GM12878 (cell line): Measurements from ENCODE around the gene OR2V1. TPM values are rescaled to one million over a fixed set of nuclear protein-coding genes. Genes with fewer than 3 reads are reported as not detected.

Experiments
- ATAC-seq: fragments of 200-7000 bp; cut with Tn5 transposase; 3 replicates; pipeline ENCODE4 v1.9.1; 2020; ENCODE audit warnings: mild to moderate bottlenecking, moderate library complexity
- BruUV-seq: library from RNA; stranded (reverse); fragments of 400-500 nt; replicated peaks from 2 replicates; lab custom pipeline; 2021; lab: Mats Ljungman, UMichigan
- CTCF ChIA-PET: fragments of 300-600 bp; sonication (Branson Sonifier 250); formaldehyde crosslinking; extraction: SDS; loops from one replicate; lab custom pipeline; 2021; ENCODE audit warnings: inconsistent platforms; lab: Yijun Ruan, JAX
- POLR2A ChIA-PET: fragments of 350-600 bp; formaldehyde crosslinking; extraction: SDS; loops from one replicate; lab custom pipeline; 2021; ENCODE audit warnings: inconsistent platforms; lab: Charles Lee
- RAD21 ChIA-PET: fragments of 300-600 bp; sonication (Branson Sonifier 250); formaldehyde crosslinking; loops from one replicate; lab custom pipeline; 2023; ENCODE audit warnings: antibody characterized with exemption; ENCODE audit not compliant: unreplicated experiment; lab: Charles Lee
- SMC1A ChIA-PET: fragments of 300-600 bp; sonication (Branson Sonifier 250); formaldehyde crosslinking; loops from one replicate; lab custom pipeline; 2023; ENCODE audit not compliant: unreplicated experiment, uncharacterized antibody; lab: Charles Lee
- DNase-seq: peaks from one replicate; pipeline ENCODE4 v3.0.0-alpha.2; 2011; ENCODE audit warnings: low read depth, low spot score
- FAIRE-seq: peaks from 3 replicates; lab custom pipeline; 2011; peaks lifted over from hg19 to GRCh38; lab: Jason Lieb, UNC
- H2AFZ ChIP-seq: 2 replicates; pipeline ENCODE4 v1.6.0; 2011; ENCODE audit warnings: low read depth, low read length, control low read depth; ENCODE audit not compliant: control insufficient read depth
- H3K27ac ChIP-seq: 2 replicates; pipeline ENCODE4 v1.5.1; 2011; ENCODE audit warnings: control low read depth; ENCODE audit not compliant: control insufficient read depth, insufficient read depth
- H3K27me3 ChIP-seq, 2 experiments: replicated peaks in 1 of 2; 2 replicates each; pipeline versions ENCODE4 v1.6.0 to v1.6.1; 2011; ENCODE audit warnings: low read length in 1 of 2; ENCODE audit not compliant: control insufficient read depth in 2 of 2, insufficient read depth in 2 of 2
- H3K36me3 ChIP-seq, 2 experiments: 2 replicates each; pipeline ENCODE4 v1.5.1; 2011; ENCODE audit warnings: low read length in 1 of 2; ENCODE audit not compliant: control insufficient read depth in 2 of 2, insufficient read depth in 2 of 2
- H3K4me1 ChIP-seq: 2 replicates; pipeline ENCODE4 v1.6.1; 2011; ENCODE audit warnings: mild to moderate bottlenecking, low read length, moderate library complexity, mixed read lengths; ENCODE audit not compliant: control insufficient read depth, insufficient read depth
- H3K4me2 ChIP-seq: 2 replicates; pipeline ENCODE4 v1.6.0; 2011; ENCODE audit warnings: control low read depth; ENCODE audit not compliant: control insufficient read depth, insufficient read depth
- H3K4me3 ChIP-seq: fragments of 200-600 bp; sonication (generic); 2 replicates; pipeline ENCODE4 v1.5.1; 2016
- H3K79me2 ChIP-seq: 2 replicates; pipeline ENCODE4 v1.6.0; 2011; ENCODE audit warnings: low read length; ENCODE audit not compliant: control insufficient read depth, insufficient read depth
- H3K9ac ChIP-seq: 2 replicates; pipeline ENCODE4 v1.8.0; 2011; ENCODE audit warnings: low read length, control low read depth, mixed read lengths; ENCODE audit not compliant: control insufficient read depth, insufficient read depth
- H3K9me3 ChIP-seq: replicated peaks from 3 replicates; pipeline ENCODE4 v1.5.1; 2011; ENCODE audit warnings: mild to moderate bottlenecking, low read length; ENCODE audit not compliant: control insufficient read depth, insufficient read depth
- H4K20me1 ChIP-seq: 2 replicates; pipeline ENCODE4 v1.6.0; 2011; ENCODE audit not compliant: control insufficient read depth, insufficient read depth
- CHD4 ChIP-seq: fragments of 200-600 bp; sonication (generic); IDR thresholded peaks from 2 replicates; pipeline ENCODE4 v1.6.1; 2016; ENCODE audit warnings: mild to moderate bottlenecking
- RB1 ChIP-seq: fragments of 450-650 bp; formaldehyde crosslinking; IDR thresholded peaks from 2 replicates; pipeline ENCODE4 v1.6.1; 2017; ENCODE audit warnings: mild to moderate bottlenecking, borderline replicate concordance
- TBL1XR1 ChIP-seq: IDR thresholded peaks from 2 replicates; pipeline ENCODE4 v1.6.1; 2012; ENCODE audit warnings: low read depth, low read length, improper control_type of control experiment
- WGBS: methylation state at CpG from one replicate; pipeline ENCODE4 v1.1.6; 2016; ENCODE audit warnings: low lambda C conversion rate; ENCODE audit not compliant: insufficient replicate concordance, insufficient coverage; ENCODE audit errors: missing lambda C conversion rate; 5-methylcytosine and 5-hydroxymethylcytosine counted together
- in situ Hi-C: fragments of 300-500 bp; cut with MboI; formaldehyde crosslinking; loops from 9 replicates; pipeline ENCODE4 v1.14.3; 2018; ENCODE audit warnings: mixed read lengths
- intact Hi-C: fragments of 100-400 bp; cut with micrococcal nuclease; formaldehyde crosslinking; loops from one replicate; pipeline ENCODE4 v1.14.2; 2022; ENCODE audit not compliant: unreplicated experiment
- polyA plus RNA-seq, 11 experiments: library from polyadenylated mRNA; depleted of rRNA in 4 of 11; unstranded in 6 of 11; stranded (reverse) in 5 of 11; fragments of >200 nt; fragmentation: Nextera tagmentation in 4 of 11; fragmentation: Illumina TruSeq in 1 of 11; extraction: Ambion mirVana in 4 of 11; extraction: Trizol in 1 of 11; gene quantifications; 1 replicate in 1 of 11; 2 replicates in 10 of 11; pipeline versions ENCODE4 v1.2.1 to v1.2.3, GENCODE V29; 2011 to 2016; ENCODE audit warnings: inconsistent platforms in 2 of 11, missing spikeins in 2 of 11, low read depth in 1 of 11
- total RNA-seq, 4 experiments: library from RNA; depleted of rRNA in 3 of 4; stranded (reverse); fragments of >200 nt in 3 of 4; fragmentation: Illumina TruSeq in 1 of 4; extraction: Trizol in 1 of 4; gene quantifications; 2 replicates each; pipeline versions ENCODE4 v1.2.1 to v1.2.3, GENCODE V29; 2013 to 2021
- TF ChIP-seq, protein P1 (sequence below): fragments of 450-650 bp; conservative IDR thresholded peaks from 2 replicates; pipeline ENCODE4 v1.6.1; 2017; ENCODE audit warnings: mild to moderate bottlenecking, moderate library complexity
- TF ChIP-seq, protein P2 (sequence below): IDR thresholded peaks from 2 replicates; pipeline ENCODE4 v1.6.1; 2012; ENCODE audit warnings: low read depth, low read length, improper control_type of control experiment
- TF ChIP-seq, protein P3 (sequence below): fragments of 450-650 bp; IDR thresholded peaks from 2 replicates; pipeline ENCODE4 v1.6.1; 2017; ENCODE audit warnings: borderline replicate concordance
- TF ChIP-seq, protein P4 (sequence below): fragments of 450-650 bp; IDR thresholded peaks from 2 replicates; pipeline ENCODE4 v1.6.1; 2016; ENCODE audit warnings: mild to moderate bottlenecking

The OR2V1 gene
- total and polyA plus RNA-seq, 10 of the 15 experiments (the other 5 are each of a cell fraction or from before 2014, with no cell fraction given), result 0.20 to 4.4 TPM; not detected in 8

DNA sequence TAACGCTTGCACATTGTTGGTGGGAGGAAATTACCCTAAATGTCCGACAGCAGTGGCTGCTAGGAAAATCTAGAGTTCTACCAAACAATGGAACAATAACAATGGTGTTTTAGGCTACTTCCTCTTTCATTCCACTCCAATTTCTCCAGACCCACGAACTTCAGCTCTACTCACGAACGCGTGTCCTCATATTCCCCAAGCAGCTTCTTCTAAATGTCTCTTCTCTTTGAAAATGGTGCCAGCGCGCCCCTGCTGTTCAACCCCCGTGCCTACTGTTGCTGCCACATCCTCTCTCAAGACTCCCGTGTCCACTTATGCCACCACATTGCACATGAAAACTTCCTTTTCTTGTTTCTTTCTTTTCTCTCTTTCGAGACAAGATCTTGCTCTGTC is 42.1 kb upstream of the OR2V1 start (continued):
- no peak for TF ChIP-seq TBL1XR1
- no peak for TF ChIP-seq CHD4
- TF ChIP-seq RB1, result no peak

DNA sequence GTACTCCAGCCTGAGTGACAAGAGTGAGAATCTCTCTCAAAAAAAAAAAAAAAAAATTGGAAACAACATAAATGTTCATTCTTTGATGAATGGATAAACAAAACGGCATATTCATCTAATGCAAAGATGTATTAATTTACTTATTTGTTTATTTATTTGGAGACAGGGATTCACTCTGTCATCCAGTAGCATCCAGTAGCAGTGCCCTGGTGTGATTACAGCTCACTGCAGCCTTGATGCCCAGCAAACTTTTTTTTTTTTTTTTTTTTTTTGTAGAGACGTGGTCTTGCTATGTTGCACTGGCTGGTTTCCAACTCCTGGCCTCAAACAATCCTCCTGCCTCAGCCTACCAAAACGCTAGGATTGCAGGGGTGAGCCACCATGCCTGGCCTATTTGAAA is 40.8 kb upstream of the OR2V1 start:
- Histone ChIP-seq H4K20me1 (no peaks in the 10 kb centered on the region), H3K27ac (no peak overlapping the region), H3K9me3 (no peaks in the 10 kb centered on the region), H3K79me2 (no peaks in the 10 kb centered on the region), H3K4me3 (no peak overlapping the region), H3K4me1 (peaks cover 33% of the 10 kb centered on the region), H2AFZ (no peak overlapping the region), H3K36me3 (no peaks in the 10 kb centered on the region)
- no TSS peak for BruUV-seq
- FAIRE-seq, result no peak
- SMC1A ChIA-PET, result interaction anchor here (0.6 to 2.9 kb wide), 10 partner anchors 10 to 309 kb away, joined by 3 to 10 read pairs (median 4); no protein-coding TSS in a partner anchor
- intact Hi-C loops, result loop anchor here (5.0 kb wide), 1 partner anchor 364 kb away; no protein-coding TSS in a partner anchor
- DNase-seq, result no peak
- TF ChIP-seq, protein P1, sequence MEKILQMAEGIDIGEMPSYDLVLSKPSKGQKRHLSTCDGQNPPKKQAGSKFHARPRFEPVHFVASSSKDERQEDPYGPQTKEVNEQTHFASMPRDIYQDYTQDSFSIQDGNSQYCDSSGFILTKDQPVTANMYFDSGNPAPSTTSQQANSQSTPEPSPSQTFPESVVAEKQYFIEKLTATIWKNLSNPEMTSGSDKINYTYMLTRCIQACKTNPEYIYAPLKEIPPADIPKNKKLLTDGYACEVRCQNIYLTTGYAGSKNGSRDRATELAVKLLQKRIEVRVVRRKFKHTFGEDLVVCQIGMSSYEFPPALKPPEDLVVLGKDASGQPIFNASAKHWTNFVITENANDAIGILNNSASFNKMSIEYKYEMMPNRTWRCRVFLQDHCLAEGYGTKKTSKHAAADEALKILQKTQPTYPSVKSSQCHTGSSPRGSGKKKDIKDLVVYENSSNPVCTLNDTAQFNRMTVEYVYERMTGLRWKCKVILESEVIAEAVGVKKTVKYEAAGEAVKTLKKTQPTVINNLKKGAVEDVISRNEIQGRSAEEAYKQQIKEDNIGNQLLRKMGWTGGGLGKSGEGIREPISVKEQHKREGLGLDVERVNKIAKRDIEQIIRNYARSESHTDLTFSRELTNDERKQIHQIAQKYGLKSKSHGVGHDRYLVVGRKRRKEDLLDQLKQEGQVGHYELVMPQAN, result no peak
- TF ChIP-seq, protein P2, sequence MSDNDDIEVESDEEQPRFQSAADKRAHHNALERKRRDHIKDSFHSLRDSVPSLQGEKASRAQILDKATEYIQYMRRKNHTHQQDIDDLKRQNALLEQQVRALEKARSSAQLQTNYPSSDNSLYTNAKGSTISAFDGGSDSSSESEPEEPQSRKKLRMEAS, result no peak
- TF ChIP-seq, protein P3, sequence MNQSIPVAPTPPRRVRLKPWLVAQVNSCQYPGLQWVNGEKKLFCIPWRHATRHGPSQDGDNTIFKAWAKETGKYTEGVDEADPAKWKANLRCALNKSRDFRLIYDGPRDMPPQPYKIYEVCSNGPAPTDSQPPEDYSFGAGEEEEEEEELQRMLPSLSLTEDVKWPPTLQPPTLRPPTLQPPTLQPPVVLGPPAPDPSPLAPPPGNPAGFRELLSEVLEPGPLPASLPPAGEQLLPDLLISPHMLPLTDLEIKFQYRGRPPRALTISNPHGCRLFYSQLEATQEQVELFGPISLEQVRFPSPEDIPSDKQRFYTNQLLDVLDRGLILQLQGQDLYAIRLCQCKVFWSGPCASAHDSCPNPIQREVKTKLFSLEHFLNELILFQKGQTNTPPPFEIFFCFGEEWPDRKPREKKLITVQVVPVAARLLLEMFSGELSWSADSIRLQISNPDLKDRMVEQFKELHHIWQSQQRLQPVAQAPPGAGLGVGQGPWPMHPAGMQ, result no peak
- TF ChIP-seq, protein P4, sequence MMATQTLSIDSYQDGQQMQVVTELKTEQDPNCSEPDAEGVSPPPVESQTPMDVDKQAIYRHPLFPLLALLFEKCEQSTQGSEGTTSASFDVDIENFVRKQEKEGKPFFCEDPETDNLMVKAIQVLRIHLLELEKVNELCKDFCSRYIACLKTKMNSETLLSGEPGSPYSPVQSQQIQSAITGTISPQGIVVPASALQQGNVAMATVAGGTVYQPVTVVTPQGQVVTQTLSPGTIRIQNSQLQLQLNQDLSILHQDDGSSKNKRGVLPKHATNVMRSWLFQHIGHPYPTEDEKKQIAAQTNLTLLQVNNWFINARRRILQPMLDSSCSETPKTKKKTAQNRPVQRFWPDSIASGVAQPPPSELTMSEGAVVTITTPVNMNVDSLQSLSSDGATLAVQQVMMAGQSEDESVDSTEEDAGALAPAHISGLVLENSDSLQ, result 0 out of 2 replicates have a peak, but pooled peaks have one; percentile 9
- TF ChIP-seq, all 136 proteins: peak for 1
- ChIA-PET POLR2A (interaction anchor here (0.7 to 2.7 kb wide), 2 partner anchors 18 to 21 kb away, joined by 4 to 20 read pairs; no protein-coding TSS in a partner anchor), RAD21 (interaction anchor here (2.4 to 2.5 kb wide), 2 partner anchors 17 to 128 kb away, joined by 7 to 8 read pairs; no protein-coding TSS in a partner anchor), CTCF (interaction anchor here (0.8 to 4.5 kb wide), 7 partner anchors 11 to 90 kb away, joined by 4 to 31 read pairs (median 5); no protein-coding TSS in a partner anchor)
- Histone ChIP-seq H3K9ac (no peak overlapping the region), H3K4me2 (no peak overlapping the region), H3K27me3 (no peaks in the 10 kb centered on the region)
- in situ Hi-C loops, result no loop called here
- no peak for ATAC-seq
- 64% methylated on average over 3 of the region's 3 CpGs for whole genome bisulfite sequencing
